Endothelial cell of umbilical vein (primary cell): ENCODE data around the gene EMC6.

Experiments used
- CTCF ChIP-seq, 2 donors: IDR thresholded peaks; 1 replicate in 1 of 2; 2 replicates in 1 of 2; pipeline ENCODE4 v1.5.1; 2011; ENCODE audit warnings: low read length in 2 of 2, mild to moderate bottlenecking in 2 of 2, moderate library complexity in 2 of 2, control low read depth in 1 of 2, inconsistent platforms in 1 of 2, low read depth in 1 of 2; ENCODE audit not compliant: insufficient read depth in 1 of 2; ENCODE audit errors: extremely low read depth in 1 of 2
- EZH2 ChIP-seq: IDR thresholded peaks from 2 replicates; pipeline ENCODE4 v1.6.1; 2012; ENCODE audit warnings: borderline replicate concordance, low read depth, mild to moderate bottlenecking, moderate library complexity, low read length, inconsistent platforms; ENCODE audit not compliant: severe bottlenecking
- FOS ChIP-seq: IDR thresholded peaks from 2 replicates; pipeline ENCODE4 v1.6.1; 2011; ENCODE audit warnings: mild to moderate bottlenecking, low read length, moderate library complexity, borderline replicate concordance; ENCODE audit not compliant: insufficient read depth
- MAX ChIP-seq: IDR thresholded peaks from 2 replicates; pipeline ENCODE4 v1.6.1; 2011; ENCODE audit not compliant: insufficient read depth, insufficient read length
- POLR2A ChIP-seq: IDR thresholded peaks from 2 replicates; pipeline ENCODE4 v1.6.1; 2012; ENCODE audit warnings: low read depth, mild to moderate bottlenecking, control low read depth, low read length
- POLR2AphosphoS5 ChIP-seq: IDR thresholded peaks from 2 replicates; pipeline ENCODE4 v1.6.1; 2012; ENCODE audit warnings: low read depth, mild to moderate bottlenecking, control low read depth, low read length, moderate library complexity; ENCODE audit not compliant: insufficient read depth

GRCh38 chr17:3681057-3681456, 12.4 kb downstream of the EMC6 start:
- TF ChIP-seq FOS (no peak), CTCF (IDR thresholded peaks at IDR 0.05; ENCODE audit: extremely low read depth in 1 of 2, insufficient read depth in 1 of 2, low read depth in 1 of 2, low read length in 2 of 2) (no peak), EZH2 (no peak), POLR2AphosphoS5 (no peak), POLR2A (no peak), MAX (no peak)
